Tibial artery (tissue), 4 donors: ENCODE results near the gene NMT1.
A peak's percentile ranks its signal among the peaks of the same experiment; 100 is the strongest.

Experiments used
- DNase-seq, 2 donors: peaks; one replicate each; pipeline ENCODE4 v3.0.0-alpha.2; 2019
- H3K27ac ChIP-seq, 2 donors: fragments of 200-600 bp; sonication (generic) in 1 of 2; 1 replicate in 1 of 2; 2 replicates in 1 of 2; pipeline ENCODE4 v1.5.1; 2018 to 2019; ENCODE audit warnings: mild to moderate bottlenecking in 1 of 2
- H3K27me3 ChIP-seq, 2 donors: fragments of 200-600 bp; sonication (generic) in 1 of 2; one replicate each; pipeline versions ENCODE4 v1.5.1 to v1.6.0; 2016 to 2019
- H3K36me3 ChIP-seq, 3 donors: fragments of 200-600 bp; sonication (generic) in 2 of 3; one replicate each; pipeline ENCODE4 v1.5.1; 2016 to 2019; ENCODE audit warnings: mild to moderate bottlenecking in 2 of 3
- H3K4me1 ChIP-seq, 4 donors: fragments of 200-600 bp; sonication (generic) in 2 of 4; 1 replicate in 3 of 4; 2 replicates in 1 of 4; pipeline ENCODE4 v1.5.1; 2016 to 2019
- H3K4me3 ChIP-seq, 2 donors: fragments of 200-600 bp; sonication (generic) in 1 of 2; 1 replicate in 1 of 2; 2 replicates in 1 of 2; pipeline ENCODE4 v1.5.1; 2018 to 2019; ENCODE audit warnings: mild to moderate bottlenecking in 2 of 2
- H3K9me3 ChIP-seq, 3 donors: fragments of 200-600 bp; sonication (generic) in 1 of 3; one replicate each; pipeline ENCODE4 v1.5.1; 2016 to 2019
- intact Hi-C: fragments of 100-400 bp; cut with DNase I; formaldehyde crosslinking; loops from one replicate; pipeline ENCODE4 v1.15.0; 2023; ENCODE audit warnings: low total_unique reads
- TF ChIP-seq, protein P1 (sequence below), 2 experiments: fragments of 200-600 bp in 1 of 2; fragments of 450-650 bp in 1 of 2; IDR thresholded peaks; one replicate each; pipeline ENCODE4 v1.5.1; 2017 to 2019; ENCODE audit warnings: antibody characterized with exemption in 2 of 2, mild to moderate bottlenecking in 1 of 2, moderate library complexity in 1 of 2

Gene NMT1

GRCh38 chr17:45040459-45040858, 20.7 kb upstream of the NMT1 start:
- no peak for DNase-seq
- TF ChIP-seq, protein P1, sequence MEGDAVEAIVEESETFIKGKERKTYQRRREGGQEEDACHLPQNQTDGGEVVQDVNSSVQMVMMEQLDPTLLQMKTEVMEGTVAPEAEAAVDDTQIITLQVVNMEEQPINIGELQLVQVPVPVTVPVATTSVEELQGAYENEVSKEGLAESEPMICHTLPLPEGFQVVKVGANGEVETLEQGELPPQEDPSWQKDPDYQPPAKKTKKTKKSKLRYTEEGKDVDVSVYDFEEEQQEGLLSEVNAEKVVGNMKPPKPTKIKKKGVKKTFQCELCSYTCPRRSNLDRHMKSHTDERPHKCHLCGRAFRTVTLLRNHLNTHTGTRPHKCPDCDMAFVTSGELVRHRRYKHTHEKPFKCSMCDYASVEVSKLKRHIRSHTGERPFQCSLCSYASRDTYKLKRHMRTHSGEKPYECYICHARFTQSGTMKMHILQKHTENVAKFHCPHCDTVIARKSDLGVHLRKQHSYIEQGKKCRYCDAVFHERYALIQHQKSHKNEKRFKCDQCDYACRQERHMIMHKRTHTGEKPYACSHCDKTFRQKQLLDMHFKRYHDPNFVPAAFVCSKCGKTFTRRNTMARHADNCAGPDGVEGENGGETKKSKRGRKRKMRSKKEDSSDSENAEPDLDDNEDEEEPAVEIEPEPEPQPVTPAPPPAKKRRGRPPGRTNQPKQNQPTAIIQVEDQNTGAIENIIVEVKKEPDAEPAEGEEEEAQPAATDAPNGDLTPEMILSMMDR (IDR thresholded peaks at IDR 0.05) = no peak
- Histone ChIP-seq H3K4me1 (peaks cover 0 to 71% (median 29%) of the 10 kb centered on the region in 4 donors), H3K9me3 (no peaks in the 10 kb centered on the region), H3K36me3 (peaks cover 0 to 5% (median 0%) of the 10 kb centered on the region in 3 donors), H3K4me3 (no peak overlapping the region), H3K27ac (peak overlapping the region in 1 of 2 donors; percentile 25), H3K27me3 (no peaks in the 10 kb centered on the region)
- intact Hi-C loops = no loop called here

DNA sequence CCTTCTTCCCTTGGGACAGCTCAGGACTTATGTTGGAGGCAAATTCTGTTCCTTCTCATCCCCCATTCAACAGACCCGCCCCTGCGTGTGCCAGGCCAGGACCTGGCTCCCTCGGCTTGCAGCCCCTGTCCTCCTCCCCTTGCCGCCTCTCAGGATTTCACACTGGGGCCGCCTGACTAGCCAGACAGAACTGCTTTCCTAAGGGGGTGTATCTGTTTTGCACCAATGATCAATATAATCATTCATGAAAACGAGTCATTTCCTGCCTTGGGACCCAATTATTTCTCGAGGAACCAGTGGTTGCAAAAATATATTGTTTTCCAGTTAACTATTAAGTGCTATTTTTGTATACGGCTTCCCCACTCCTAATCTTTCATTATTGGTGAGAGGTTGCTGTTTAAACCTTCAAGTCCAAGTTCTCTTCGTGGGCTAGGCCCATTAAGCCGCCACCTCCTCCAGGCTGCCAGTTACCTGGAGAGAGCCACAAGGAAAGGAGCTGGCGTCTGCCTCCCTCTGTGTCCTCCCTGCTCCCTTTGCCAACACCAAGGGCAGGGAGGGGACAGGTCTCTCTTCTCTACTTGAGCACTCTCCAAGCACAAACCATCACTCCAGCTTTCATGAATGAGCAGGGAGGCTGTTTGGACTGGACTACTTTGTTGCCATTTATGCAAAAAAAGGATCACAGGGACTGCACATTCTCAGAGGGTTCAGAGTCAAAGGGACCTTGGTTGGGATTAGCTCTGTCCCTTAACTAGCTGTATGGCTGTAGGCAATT, 18.6 kb upstream of the NMT1 start:
- no peaks in the 10 kb centered on the region for H3K36me3 ChIP-seq
- no peak overlapping the region for H3K4me3 ChIP-seq
- intact Hi-C loops = no loop called here
- H3K27me3 ChIP-seq = no peaks in the 10 kb centered on the region
- H3K27ac ChIP-seq = no peak overlapping the region
- no peak for DNase-seq
- TF ChIP-seq, protein P1 (IDR thresholded peaks at IDR 0.05) = no peak
- no peaks in the 10 kb centered on the region for H3K9me3 ChIP-seq
- peaks cover 0 to 70% (median 29%) of the 10 kb centered on the region in 4 donors for H3K4me1 ChIP-seq

GRCh38 chr17:45043813-45044540, 17.1 kb upstream of the NMT1 start:
- no peaks in the 10 kb centered on the region for H3K36me3 ChIP-seq
- DNase-seq = no peak
- no peaks in the 10 kb centered on the region for H3K9me3 ChIP-seq
- no peak overlapping the region for H3K4me3 ChIP-seq
- peak overlapping the region; percentile 2 to 27 for H3K27ac ChIP-seq
- no peaks in the 10 kb centered on the region for H3K27me3 ChIP-seq
- TF ChIP-seq, protein P1 (IDR thresholded peaks at IDR 0.05) = no peak
- intact Hi-C loops = no loop called here
- H3K4me1 ChIP-seq = peaks cover 0 to 63% (median 33%) of the 10 kb centered on the region in 4 donors

GRCh38 chr17:45046537-45047125, 14.5 kb upstream of the NMT1 start:
- H3K27me3 ChIP-seq = no peaks in the 10 kb centered on the region
- H3K27ac ChIP-seq = no peak overlapping the region
- peaks cover 0 to 54% (median 38%) of the 10 kb centered on the region in 4 donors for H3K4me1 ChIP-seq
- TF ChIP-seq, protein P1 (IDR thresholded peaks at IDR 0.05) = no peak
- H3K36me3 ChIP-seq = no peaks in the 10 kb centered on the region
- intact Hi-C loops = no loop called here
- H3K4me3 ChIP-seq = no peak overlapping the region
- no peak for DNase-seq
- no peaks in the 10 kb centered on the region for H3K9me3 ChIP-seq

DNA sequence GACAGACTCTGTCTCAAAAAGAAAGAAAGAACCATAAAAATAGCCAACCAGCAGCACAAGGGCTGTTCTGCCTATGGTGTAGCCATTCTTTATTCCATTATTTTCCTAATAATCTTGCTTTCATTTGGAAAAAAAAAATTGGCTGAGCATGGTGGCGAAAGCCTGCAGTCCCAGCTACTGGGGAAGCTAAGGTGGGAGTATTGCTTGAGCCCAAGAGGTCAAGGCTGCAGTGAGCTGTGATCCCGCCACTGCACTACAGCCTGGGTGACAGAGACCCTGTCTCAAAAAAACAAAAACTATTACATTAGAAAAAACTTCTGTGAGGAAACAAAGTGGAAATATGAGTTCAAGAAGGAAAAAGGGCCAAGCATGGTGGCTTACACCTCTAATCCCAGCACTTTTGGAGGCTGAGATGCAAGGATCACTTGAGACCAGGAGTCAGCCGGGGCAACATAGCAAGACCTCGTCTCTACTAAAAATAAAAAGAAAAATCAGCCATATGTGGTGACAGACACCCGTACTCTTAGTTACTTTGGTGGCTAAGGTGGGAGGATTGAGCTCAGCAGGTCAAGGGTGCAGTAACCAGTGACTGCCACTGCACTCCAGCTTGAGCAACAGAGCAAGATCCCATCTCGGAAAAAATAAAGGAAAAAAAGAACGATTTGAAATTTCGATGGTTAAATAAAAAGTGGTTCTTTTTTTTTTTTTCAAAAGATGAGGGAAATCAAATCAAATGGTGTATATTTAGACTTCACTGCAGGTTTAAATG, 12.1 kb upstream of the NMT1 start:
- peaks cover 0 to 42% (median 26%) of the 10 kb centered on the region in 4 donors for H3K4me1 ChIP-seq
- H3K36me3 ChIP-seq = no peaks in the 10 kb centered on the region
- intact Hi-C loops = no loop called here
- no peaks in the 10 kb centered on the region for H3K9me3 ChIP-seq
- no peak overlapping the region for H3K4me3 ChIP-seq
- H3K27ac ChIP-seq = peak overlapping the region in 1 of 2 donors; percentile 11
- no peak for DNase-seq
- TF ChIP-seq, protein P1 (IDR thresholded peaks at IDR 0.05) = peak; percentile 5 to 22
- H3K27me3 ChIP-seq = no peaks in the 10 kb centered on the region
